DOHH2 (cell line): Measurements from ENCODE around the gene PRR14L.
A peak's percentile ranks its signal among the peaks of the same experiment; 100 is the strongest.
"Not testable (repeated sequence)": the region's sequence is repeated elsewhere in the genome, so short reads cannot be mapped to it uniquely, and the experiment has no call there.

Source experiments
- H3F3A ChIP-seq: fragments of 200-600 bp; sonication (generic), shearing (Covaris generic); 2 replicates; pipeline ENCODE4 v1.6.0; 2016; ENCODE audit warnings: antibody characterized with exemption, mild to moderate bottlenecking; ENCODE audit not compliant: control insufficient read depth, insufficient read depth
- H3K27ac ChIP-seq: fragments of 200-600 bp; sonication (generic); 2 replicates; pipeline ENCODE4 v1.5.1; 2014; ENCODE audit warnings: low read depth, mild to moderate bottlenecking, low read length, moderate library complexity
- H3K27me3 ChIP-seq: fragments of 200-600 bp; sonication (generic); 2 replicates; pipeline ENCODE4 v1.6.1; 2014; ENCODE audit warnings: mild to moderate bottlenecking, low read length, mixed read lengths; ENCODE audit not compliant: control insufficient read depth
- H3K36me3 ChIP-seq: fragments of 200-600 bp; sonication (generic); 2 replicates; pipeline ENCODE4 v1.6.1; 2014; ENCODE audit warnings: mild to moderate bottlenecking, low read length, moderate library complexity, mixed read lengths; ENCODE audit not compliant: control insufficient read depth
- H3K4me1 ChIP-seq: fragments of 200-600 bp; sonication (generic); 2 replicates; pipeline ENCODE4 v1.6.1; 2014; ENCODE audit warnings: mild to moderate bottlenecking, low read length, mixed read lengths; ENCODE audit not compliant: control insufficient read depth
- H3K4me2 ChIP-seq: fragments of 200-600 bp; sonication (generic); 2 replicates; pipeline ENCODE4 v1.6.0; 2014; ENCODE audit warnings: mild to moderate bottlenecking, low read length, moderate library complexity
- H3K4me3 ChIP-seq: fragments of 200-600 bp; sonication (generic); 2 replicates; pipeline ENCODE4 v1.5.1; 2014; ENCODE audit warnings: mild to moderate bottlenecking, low read length, mixed read lengths
- H3K79me2 ChIP-seq: fragments of 200-600 bp; sonication (generic); 2 replicates; pipeline ENCODE4 v1.6.1; 2014; ENCODE audit warnings: mild to moderate bottlenecking, low read length, mixed read lengths; ENCODE audit not compliant: control insufficient read depth
- H3K9me2 ChIP-seq: fragments of 200-600 bp; sonication (generic); replicated peaks from 2 replicates; pipeline ENCODE4 v1.6.1; 2014; ENCODE audit warnings: mild to moderate bottlenecking, low read length, mixed read lengths; ENCODE audit not compliant: control insufficient read depth
- H3K9me3 ChIP-seq: fragments of 200-600 bp; sonication (generic); 2 replicates; pipeline ENCODE4 v1.6.1; 2014; ENCODE audit warnings: antibody characterized with exemption, low read length, mixed read lengths; ENCODE audit not compliant: control insufficient read depth, insufficient read depth
- H4K20me1 ChIP-seq: fragments of 200-600 bp; sonication (generic); 2 replicates; pipeline ENCODE4 v1.6.0; 2014; ENCODE audit warnings: low read depth, mild to moderate bottlenecking, antibody characterized with exemption, low read length, moderate library complexity; ENCODE audit not compliant: control insufficient read depth, insufficient read depth
- EZH2phosphoT487 ChIP-seq: fragments of 200-600 bp; sonication (generic); IDR thresholded peaks from 2 replicates; pipeline ENCODE4 v1.6.1; 2017; ENCODE audit warnings: borderline replicate concordance, mild to moderate bottlenecking, antibody characterized with exemption, low read length, moderate library complexity, mixed read lengths
- TF ChIP-seq, protein P1 (sequence below): fragments of 200-600 bp; sonication (generic); IDR thresholded peaks from one replicate; pipeline ENCODE4 v1.5.1; 2014; ENCODE audit warnings: antibody characterized with exemption, mild to moderate bottlenecking, low read depth, low read length; ENCODE audit not compliant: poor library complexity, severe bottlenecking

The PRR14L gene

GRCh38 chr22:31662668-31663037, 87.3 kb downstream of the PRR14L start:
- Histone ChIP-seq H3K4me3 (peak overlapping the region; percentile 85), H3K27me3 (no peaks in the 10 kb centered on the region), H3K79me2 (peaks cover 44% of the 10 kb centered on the region), H3K36me3 (no peaks in the 10 kb centered on the region), H3K4me2 (peak overlapping the region; percentile 91), H3K9me2 (no peaks in the 10 kb centered on the region), H3K4me1 (peaks cover 29% of the 10 kb centered on the region), H4K20me1 (no peaks in the 10 kb centered on the region; the same call in 1 of the 2 replicates), H3F3A (no peaks in the 10 kb centered on the region), H3K9me3 (no peaks in the 10 kb centered on the region), H3K27ac (no peak overlapping the region)
- TF ChIP-seq, protein P1, sequence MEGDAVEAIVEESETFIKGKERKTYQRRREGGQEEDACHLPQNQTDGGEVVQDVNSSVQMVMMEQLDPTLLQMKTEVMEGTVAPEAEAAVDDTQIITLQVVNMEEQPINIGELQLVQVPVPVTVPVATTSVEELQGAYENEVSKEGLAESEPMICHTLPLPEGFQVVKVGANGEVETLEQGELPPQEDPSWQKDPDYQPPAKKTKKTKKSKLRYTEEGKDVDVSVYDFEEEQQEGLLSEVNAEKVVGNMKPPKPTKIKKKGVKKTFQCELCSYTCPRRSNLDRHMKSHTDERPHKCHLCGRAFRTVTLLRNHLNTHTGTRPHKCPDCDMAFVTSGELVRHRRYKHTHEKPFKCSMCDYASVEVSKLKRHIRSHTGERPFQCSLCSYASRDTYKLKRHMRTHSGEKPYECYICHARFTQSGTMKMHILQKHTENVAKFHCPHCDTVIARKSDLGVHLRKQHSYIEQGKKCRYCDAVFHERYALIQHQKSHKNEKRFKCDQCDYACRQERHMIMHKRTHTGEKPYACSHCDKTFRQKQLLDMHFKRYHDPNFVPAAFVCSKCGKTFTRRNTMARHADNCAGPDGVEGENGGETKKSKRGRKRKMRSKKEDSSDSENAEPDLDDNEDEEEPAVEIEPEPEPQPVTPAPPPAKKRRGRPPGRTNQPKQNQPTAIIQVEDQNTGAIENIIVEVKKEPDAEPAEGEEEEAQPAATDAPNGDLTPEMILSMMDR, result no peak
- TF ChIP-seq EZH2phosphoT487, result no peak

- no peak within 1 kb of the TSS for H3K27ac ChIP-seq
- H3K9me2 ChIP-seq, result no peaks in the 10 kb centered on the region
- no peaks in the 10 kb centered on the region for H3K36me3 ChIP-seq
- no peaks in the 10 kb centered on the region for H3K9me3 ChIP-seq
- no peaks in the 10 kb centered on the region for H3K27me3 ChIP-seq
- no peaks in the 10 kb centered on the region for H3F3A ChIP-seq
- no peaks in the 10 kb centered on the region; the same call in 1 of the 2 replicates for H4K20me1 ChIP-seq
- H3K4me2 ChIP-seq, result peak within 1 kb of the TSS; percentile 91
- H3K4me1 ChIP-seq, result peaks cover 29% of the 10 kb centered on the region
- peaks cover 47% of the 10 kb centered on the region for H3K79me2 ChIP-seq
- TF ChIP-seq, protein P1, result no peak
- TF ChIP-seq EZH2phosphoT487, result no peak
- H3K4me3 ChIP-seq, result peak within 1 kb of the TSS; percentile 85
These were observed 87.9 kb downstream of the PRR14L start, which contains the start of gene PISD for GRCh38 chr22:31661851-31662667. PISD (minus strand) TSS chr22:31662215; CDS start chr22:31662208, 7 bp downstream.

DNA sequence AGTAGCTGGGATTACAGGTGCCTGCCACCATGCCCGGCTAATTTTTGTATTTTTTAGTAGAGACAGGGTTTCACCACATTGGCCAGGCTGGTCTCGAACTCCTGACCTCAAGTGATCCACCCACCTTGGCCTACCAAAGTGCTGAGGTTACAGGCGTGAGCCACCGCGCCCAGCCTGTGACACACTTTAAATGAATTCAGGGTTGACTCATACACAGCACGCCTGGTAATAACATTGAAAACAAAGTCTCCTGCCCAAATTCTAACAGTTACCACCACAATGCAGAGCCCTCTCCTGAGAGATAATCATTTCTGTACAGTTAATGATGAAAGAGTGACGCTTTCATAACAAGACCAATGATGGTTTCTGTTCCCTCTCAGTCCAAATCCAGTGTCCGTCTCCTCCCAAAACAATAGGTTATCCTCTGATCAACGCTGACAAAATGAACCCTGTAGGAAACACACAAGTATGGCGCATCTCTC, 89.0 kb downstream of the PRR14L start:
- peaks cover 58% of the 10 kb centered on the region for H3K79me2 ChIP-seq
- peak overlapping the region; percentile 85 for H3K4me3 ChIP-seq
- not testable (repeated sequence) for H3K27ac ChIP-seq, H3K36me3 ChIP-seq, H3K9me3 ChIP-seq, H3K9me2 ChIP-seq, H3K27me3 ChIP-seq, H4K20me1 ChIP-seq, H3F3A ChIP-seq
- H3K4me1 ChIP-seq, result peaks cover 28% of the 10 kb centered on the region
- H3K4me2 ChIP-seq, result peak overlapping the region; percentile 91

GRCh38 chr22:31659246-31659645, 90.7 kb downstream of the PRR14L start:
- Histone ChIP-seq H3K4me3 (no peak overlapping the region), H3K36me3 (no peaks in the 10 kb centered on the region), H3K79me2 (peaks cover 74% of the 10 kb centered on the region), H3F3A (no peaks in the 10 kb centered on the region), H3K4me1 (peaks cover 32% of the 10 kb centered on the region), H3K4me2 (no peak overlapping the region), H3K9me2 (no peaks in the 10 kb centered on the region), H3K9me3 (no peaks in the 10 kb centered on the region), H4K20me1 (no peaks in the 10 kb centered on the region; the same call in 1 of the 2 replicates), H3K27ac (no peak overlapping the region), H3K27me3 (no peaks in the 10 kb centered on the region)
- no peak for TF ChIP-seq EZH2phosphoT487
- TF ChIP-seq, protein P1, result no peak
